Omental fat pad (tissue), 4 donors: Measurements from ENCODE around the gene TMEM108. TPM values are rescaled to one million over a fixed set of nuclear protein-coding genes. Genes with fewer than 3 reads are reported as not detected.

Experiments
- ATAC-seq: fragments of 150-250 bp; one replicate; pipeline ENCODE4 v1.9.1; 2016; ENCODE audit warnings: mild to moderate bottlenecking, moderate library complexity; ENCODE audit not compliant: low FRiP score
- DNase-seq: peaks from one replicate; pipeline ENCODE4 v3.0.0-alpha.2; 2019; ENCODE audit warnings: low spot score
- total RNA-seq, 4 donors: library from RNA; depleted of rRNA; stranded (reverse); fragments of >200 nt; gene quantifications; one replicate each; pipeline ENCODE4 v1.1.0, GENCODE V29; 2016
- TF ChIP-seq, protein P1 (sequence below), 3 donors: fragments of 450-650 bp; IDR thresholded peaks; one replicate each; pipeline ENCODE4 v1.5.1; 2016 to 2017; ENCODE audit warnings: antibody characterized with exemption in 3 of 3, mild to moderate bottlenecking in 3 of 3, moderate library complexity in 2 of 3

The TMEM108 gene
- total RNA-seq, 4 donors from 2014 or later, result 0.93 to 1.3 (median 0.96) TPM; not detected in 1

DNA sequence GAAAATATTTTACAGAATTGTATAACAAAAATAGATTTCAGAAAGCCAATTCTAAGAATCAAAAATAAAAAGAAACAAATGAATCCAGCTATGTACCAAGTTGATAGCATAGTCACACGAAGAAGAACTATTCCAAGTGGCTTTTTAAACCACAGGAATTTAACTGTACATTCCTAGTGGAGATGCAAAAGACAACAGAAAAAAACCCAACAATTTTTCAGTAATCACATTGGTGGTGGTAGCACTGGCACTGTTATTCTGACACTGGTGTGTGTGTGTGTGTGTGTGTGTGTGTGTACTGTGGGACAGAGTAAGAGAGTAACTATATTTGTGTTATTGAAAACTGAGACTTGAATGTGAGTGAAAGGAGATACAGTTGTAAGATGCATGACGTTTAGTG is 370.8 kb downstream of the TMEM108 start:
- ATAC-seq (no peak), DNase-seq (no peak)
- TF ChIP-seq, protein P1, sequence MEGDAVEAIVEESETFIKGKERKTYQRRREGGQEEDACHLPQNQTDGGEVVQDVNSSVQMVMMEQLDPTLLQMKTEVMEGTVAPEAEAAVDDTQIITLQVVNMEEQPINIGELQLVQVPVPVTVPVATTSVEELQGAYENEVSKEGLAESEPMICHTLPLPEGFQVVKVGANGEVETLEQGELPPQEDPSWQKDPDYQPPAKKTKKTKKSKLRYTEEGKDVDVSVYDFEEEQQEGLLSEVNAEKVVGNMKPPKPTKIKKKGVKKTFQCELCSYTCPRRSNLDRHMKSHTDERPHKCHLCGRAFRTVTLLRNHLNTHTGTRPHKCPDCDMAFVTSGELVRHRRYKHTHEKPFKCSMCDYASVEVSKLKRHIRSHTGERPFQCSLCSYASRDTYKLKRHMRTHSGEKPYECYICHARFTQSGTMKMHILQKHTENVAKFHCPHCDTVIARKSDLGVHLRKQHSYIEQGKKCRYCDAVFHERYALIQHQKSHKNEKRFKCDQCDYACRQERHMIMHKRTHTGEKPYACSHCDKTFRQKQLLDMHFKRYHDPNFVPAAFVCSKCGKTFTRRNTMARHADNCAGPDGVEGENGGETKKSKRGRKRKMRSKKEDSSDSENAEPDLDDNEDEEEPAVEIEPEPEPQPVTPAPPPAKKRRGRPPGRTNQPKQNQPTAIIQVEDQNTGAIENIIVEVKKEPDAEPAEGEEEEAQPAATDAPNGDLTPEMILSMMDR (IDR thresholded peaks at IDR 0.05), result no peak

DNA sequence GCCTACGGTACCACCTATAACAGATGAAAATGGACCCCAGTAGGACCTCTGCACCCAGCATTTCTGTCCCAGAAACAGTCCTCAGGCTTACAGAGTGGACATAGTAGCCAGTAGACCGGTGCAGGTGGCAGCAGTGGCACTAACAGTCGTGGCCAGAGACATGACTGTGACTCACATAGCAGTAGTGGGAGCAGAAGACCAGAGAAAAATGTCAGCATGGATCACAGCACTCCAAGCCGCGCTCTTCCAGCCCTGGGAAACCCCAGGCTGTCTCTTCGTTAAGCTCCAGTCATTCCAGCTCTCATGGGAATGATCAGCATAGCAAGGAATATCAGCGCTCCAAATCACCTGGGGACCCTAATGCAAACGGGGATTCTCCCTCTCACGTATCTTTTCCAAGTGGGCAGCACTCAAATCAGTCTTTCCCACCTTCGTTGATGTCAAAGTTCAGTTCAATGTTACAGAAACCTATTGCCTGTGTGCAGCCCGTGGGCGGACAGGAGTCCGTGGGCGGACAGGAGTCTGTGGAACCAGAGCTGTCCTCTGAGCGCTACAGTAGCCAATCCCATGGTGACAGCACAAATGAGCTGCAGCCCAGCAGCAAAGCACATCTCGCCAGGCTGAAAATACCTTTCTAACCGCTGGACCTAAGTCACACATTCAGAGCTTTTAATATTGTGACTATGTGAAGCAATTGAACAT is 372.2 kb downstream of the TMEM108 start:
- no peak for DNase-seq
- TF ChIP-seq, protein P1 (IDR thresholded peaks at IDR 0.05), result no peak
- no peak for ATAC-seq

DNA sequence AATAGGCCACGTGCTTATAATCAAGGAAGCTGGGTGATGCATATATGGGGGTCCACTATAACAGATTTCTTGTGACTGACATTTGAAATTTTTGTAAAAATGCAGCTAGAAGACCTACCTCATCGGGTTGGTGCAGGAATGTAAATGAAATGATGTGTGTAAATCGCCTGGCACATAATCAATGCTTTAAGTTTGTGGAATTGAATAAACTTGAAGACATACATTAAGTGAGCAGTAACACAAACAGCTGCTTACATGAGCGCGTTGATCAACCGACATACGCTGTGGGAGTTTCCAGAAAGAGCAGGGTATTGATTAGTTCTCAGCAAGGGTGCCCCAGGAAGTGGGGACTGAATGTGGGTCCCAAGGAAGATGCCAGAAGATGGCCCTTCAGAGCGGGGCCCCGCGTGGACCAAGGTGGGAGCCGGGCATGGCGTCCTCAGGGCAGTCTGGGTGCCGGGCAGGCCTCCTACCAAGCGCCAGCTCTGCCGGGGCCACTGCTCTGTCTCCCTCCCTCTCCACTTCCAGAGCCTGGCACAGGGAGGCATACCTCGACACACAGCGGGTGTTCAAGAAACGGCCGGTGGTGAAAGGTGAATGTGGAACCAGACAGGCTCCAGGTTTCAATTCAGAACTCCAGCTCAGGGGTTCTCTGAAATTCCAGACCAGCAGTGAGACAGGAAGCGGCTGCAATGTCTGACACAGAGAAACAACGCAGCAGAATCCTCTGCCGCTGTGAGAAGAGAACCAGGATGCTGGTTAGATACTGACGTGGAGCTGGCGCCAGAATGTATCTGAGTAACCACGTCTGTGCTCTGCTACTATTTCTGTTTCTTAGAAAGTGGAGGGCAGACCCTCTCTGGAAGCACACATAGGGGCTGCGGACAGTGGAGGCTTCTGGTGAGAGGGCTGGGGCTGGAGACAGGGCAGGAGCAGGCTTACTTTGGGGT is 374.3 kb downstream of the TMEM108 start:
- no peak for ATAC-seq
- TF ChIP-seq, protein P1 (IDR thresholded peaks at IDR 0.05), result no peak

DNA sequence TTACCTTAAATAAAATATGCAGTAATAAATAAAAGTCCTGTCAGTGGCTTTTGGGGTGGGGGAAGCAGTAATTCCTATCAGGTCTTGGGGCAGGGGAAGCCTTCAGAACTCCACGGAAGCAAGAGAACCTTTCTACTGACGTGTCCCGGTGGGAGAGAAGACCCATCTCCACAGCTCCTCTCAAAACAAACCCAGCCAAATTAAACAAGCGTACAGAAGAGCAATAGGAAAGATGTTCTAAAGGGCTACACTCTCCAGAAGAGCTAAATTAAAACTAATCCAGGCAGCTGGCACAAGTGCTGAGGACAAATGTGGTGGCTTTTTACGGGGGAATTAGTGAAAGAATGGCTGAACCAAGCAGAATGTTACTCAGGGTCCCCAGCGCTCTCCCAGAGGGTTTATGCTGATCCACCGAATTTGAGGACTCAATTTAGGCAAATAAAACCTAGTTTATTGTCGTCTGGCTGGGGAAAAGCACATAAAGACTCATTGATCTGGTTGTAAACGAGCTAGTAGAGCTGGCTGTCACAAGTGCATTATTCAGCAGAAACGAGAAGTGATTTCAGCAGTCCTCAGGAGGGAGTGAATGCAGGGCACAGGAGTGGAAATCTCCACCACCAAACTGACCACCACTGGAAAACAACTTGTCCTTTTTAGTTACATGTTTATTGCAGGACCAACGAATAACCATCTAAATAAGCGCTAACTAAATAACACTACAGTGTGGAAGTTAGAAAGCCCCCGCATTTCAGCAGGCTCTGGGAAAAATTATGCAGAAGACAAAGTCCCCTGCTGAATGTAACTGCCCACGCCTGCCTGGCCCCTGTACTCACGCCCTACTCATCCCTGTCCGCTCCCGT is 375.2 kb downstream of the TMEM108 start:
- no peak for DNase-seq
- ATAC-seq, result no peak
- TF ChIP-seq, protein P1 (IDR thresholded peaks at IDR 0.05), result no peak

More for the DNA sequence above, 374.3 kb downstream of the TMEM108 start:
- no peak for DNase-seq

DNA sequence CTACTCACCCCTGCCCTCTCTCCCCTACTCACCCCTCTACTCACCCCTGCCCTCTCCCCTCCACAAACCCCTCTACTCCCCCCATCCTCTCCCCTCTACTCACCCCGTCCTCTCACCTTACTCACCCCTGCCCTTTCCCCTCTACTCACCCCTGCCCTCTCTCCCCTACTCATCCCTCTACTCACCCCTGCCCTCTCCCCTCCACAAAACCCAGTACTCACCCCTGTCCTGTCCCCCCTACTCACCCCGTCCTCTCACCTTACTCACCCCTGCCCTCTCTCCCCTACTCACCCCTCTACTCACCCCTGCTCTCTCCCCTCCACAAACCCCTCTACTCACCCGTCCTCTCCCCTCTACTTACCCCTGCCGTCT is 375.8 kb downstream of the TMEM108 start:
- no peak for DNase-seq
- TF ChIP-seq, protein P1 (IDR thresholded peaks at IDR 0.05), result no peak
- ATAC-seq, result no peak

DNA sequence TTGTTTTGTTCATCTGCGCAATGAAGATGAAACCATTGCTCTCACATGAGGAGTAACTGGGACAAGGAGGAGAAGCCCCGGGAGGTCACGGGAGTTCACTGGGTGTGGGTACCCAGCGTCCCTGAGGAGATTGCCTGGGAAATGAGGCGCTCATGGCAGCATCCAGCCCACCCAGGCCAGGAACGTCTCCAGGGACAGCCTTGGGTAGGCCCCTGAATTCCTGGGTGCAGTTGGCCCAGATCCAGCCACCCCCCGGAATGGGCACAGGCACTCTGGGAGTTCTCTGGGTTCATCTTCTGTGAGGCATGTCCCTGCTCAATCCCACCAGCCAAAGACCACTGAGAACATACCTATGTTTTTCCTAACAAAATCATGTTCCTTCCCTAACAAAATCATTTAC is 380.2 kb downstream of the TMEM108 start:
- TF ChIP-seq, protein P1 (IDR thresholded peaks at IDR 0.05), result no peak

More for the DNA sequence above, 380.2 kb downstream of the TMEM108 start:
- ATAC-seq (no peak), DNase-seq (no peak)
